GM19240 (cell line): ENCODE measurements around the gene WDR6.

Source experiments
- DNase-seq: peaks from one replicate; pipeline ENCODE4 v3.0.0; 2011; ENCODE audit warnings: low spot score; ENCODE audit not compliant: insufficient read length

WDR6 gene

DNA sequence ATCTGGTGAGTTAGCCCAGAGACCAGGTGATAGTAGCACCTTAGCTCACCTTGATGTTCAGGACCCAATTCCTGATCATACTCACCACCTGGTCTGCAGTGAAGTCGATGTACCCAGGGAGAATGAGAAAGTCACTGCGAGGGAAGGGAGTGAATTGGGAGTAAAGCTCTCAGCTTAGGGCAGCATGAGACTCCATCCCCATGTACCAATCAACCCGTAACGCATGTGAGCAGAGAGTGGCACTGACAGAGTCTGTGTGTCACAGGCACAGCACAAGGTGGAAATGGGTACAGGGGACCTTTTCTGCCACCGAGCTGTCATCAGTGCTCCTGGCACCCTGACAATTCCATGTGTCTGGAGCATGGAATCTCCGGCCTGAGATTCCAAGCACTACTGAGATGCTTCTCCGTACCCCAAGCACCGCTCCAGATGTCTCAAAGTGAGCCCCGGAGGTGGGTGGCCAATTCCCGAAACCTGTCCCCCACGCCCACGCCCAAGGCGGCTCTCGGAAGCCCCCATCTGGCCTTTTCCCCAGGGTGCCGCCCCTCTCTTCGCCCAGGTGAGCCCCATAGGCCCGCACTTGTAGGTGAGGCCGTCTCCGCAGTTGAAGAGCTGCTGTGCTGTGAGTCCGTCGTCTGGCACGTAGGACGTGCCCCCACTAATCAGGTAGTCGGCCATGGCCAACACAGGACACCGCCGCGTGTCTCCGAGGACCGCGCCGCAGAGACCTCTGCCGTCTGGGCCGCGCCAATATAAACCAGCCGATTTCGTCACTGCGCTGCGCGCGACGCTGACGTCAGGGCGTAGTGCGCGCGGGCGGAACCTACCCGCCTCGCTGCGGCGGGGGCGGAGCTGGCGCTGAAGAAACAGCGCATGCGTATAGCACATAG is 21.7 kb downstream of the WDR6 start, which contains the start of gene IMPDH2:
TSS of gene IMPDH2 (minus strand) at position 726 of the 890 bp plus-strand sequence. CDS start at position 678, 48 bp downstream.
- DNase-seq = peak; percentile 58

DNA sequence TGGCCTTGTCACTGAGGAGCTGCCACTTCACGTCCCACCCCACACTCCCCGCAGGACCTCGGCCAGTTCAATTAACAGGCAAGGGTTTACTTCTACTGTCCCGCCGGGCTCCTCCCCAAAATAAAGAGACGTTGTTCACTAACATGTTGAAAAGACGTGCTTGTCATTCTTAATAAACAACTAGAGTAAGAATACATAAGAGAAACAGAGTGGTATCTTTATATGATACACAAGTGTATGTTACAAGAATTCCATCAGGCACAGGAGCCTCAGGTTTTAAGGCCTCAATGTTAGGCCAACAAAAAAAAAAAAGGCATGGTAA is 22.3 kb downstream of the WDR6 start:
- no peak for DNase-seq

DNA sequence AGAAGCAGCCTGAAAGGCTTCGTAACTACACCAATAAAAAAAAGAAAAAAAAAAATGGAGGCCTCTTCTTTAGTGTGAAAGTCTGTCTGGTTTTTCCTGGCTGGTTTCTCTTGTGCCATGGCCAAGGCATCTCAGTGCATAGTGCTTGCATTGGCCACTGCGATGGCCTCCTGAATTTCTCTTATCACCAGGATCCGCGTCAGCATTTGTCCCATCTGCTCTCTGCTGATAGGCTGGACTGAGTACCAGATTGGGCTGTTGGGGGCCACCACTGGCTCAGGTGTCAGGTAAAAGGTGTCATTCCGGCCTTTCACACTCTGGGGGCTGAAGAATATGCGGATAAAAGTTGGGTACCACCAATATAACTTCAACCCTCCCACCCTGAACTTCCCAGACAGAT is 23.1 kb downstream of the WDR6 start:
- no peak for DNase-seq

DNA sequence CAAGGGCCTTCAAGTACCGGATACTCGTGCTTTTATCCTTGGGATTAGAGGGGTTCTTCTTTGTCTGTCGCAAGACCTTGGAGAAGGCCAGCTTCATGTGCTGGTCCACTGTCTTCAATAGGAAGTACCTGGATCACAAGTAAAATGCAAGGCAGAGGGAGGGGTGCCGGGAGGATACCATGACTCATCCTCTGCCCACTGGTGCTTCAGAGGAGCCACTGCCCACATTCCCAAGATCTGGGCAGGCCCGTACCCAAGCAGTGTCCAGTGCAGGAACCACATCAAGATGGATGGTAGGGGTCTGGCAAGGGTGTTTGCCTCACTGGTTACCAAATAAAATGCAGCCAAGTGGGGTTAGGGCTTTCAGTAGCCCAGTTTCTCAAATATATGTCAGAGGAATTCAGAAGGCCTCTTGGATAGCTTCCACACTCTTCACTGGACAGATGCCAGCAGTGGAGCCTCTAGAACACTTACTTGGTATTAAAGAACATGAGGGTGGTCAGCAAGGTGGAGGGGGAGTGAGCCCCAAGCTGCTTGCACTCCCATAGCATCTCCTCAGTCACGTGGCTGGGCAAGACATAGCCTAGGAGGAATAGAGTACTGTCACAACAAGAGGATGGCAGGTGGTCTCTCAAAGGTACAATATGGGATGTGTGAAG is 25.6 kb downstream of the WDR6 start:
- no peak for DNase-seq

DNA sequence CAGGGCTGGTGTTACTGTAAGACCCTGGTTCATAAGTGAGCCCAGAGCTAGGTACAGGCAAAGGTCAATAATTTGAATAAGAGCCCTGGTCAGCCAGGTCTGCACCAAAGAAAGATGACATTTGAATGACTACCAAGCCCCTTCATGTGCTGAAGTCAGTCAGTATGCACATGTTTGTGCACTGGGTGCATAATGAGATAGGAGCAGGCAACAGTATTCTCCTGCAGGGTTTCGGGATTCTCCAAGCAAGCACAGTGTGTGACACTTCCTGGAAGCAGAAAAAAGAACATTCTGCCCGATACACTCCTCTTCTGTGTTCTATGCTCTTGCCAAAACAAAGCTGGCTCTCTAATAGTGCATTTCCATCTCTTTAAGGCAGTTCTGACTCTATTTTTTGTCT is 27.5 kb downstream of the WDR6 start:
- DNase-seq = no peak

DNA sequence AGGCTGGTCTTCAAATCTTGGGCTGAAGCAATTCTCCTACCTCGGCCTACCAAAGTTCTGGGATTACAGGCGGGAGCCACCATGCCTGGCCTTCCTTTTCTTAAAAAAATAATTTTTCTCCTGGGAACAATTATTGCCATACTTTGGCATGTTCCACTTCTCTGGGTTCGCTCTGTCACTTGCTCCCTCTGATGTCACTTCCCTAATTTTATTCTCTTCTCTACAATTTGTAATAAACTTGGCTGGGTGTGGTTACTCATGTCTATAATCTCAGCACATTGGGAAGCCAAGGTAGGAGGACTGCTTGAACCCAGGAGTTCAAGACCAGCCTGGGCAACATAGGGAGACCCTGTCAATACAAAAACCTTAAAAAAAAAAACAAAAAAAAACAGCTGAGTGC is 28.1 kb downstream of the WDR6 start:
- no peak for DNase-seq

DNA sequence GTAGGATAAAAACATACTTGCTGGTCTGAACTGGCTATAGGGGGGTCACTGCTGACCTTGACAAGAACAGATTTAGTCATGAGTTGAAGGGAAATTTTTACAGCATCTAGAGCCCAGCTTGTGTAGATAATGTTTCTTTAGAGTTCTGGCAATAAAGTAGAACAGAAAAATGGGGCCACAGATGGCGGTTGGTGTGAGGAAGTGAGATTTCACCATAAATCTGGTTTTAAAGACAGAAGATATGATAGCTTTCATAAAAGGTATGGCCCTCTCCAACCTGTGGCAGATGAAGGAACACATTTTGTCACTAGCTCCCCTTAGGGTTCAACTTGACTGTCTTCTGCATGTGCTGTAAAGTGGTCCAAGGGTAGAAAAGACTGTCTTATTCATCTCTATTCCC is 46.4 kb downstream of the WDR6 start:
- no peak for DNase-seq

DNA sequence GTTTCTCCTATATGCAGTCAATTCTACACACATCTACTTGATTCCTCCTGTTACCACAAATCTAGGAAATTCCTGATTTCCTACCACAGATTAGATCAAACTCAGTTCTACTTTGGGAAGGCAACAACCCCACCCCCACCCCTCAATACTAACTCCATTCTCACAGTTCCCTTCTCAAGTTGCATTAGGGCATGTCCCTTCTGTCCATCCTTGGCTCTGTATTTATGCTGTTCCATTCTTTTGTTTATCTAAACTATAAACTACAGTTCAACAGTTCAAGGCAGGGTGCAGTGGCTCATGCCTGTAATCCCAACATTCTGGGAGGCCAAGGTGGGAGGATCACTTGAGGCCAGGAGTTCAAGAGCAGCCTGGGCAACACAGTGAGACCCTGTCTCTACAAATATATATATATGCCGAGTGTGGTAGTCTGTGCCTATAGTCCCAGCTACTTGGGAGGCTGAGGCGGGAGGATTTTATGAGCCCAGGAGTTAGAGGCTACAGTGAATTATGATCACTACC is 47.2 kb downstream of the WDR6 start:
- no peak for DNase-seq

DNA sequence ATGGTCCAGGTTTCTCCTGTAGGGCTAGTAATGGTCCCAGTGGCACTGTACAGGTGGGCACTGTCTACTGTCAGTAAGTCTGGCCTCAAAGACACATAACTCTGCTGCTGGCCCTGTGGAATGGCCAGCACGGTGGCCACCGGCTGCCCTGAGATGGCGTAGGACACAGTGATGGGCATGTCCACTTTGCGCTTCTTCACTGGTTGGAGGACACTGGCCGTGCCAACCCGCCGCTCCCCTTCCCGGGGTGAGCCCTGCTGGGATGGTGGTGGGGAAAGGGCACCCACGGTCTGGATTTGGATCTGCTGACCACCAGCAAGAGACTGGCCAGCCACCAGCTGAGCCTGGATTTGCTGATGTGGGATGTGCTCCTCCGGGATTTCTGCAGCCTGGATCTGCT is 50.1 kb downstream of the WDR6 start:
- DNase-seq = no peak

DNA sequence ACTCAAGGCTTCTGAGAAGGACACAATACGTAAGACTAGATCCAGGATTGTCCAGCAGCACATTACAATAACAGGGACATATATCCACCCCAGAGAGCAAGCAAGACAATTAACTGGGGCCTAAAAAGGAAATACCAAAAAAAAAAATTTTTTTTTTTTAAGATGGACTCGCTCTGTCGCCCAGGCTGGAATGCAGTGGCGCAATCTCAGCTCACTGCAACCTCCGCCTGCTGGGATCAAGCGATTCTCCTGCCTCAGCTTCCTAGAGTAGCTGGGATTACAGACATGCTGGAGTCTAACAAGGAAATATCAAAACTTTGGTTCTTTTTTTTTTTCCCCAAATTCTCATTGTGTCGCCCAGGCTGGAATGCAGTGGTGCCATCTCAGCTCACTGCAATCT is 50.8 kb downstream of the WDR6 start:
- no peak for DNase-seq
